Upper lobe of left lung (tissue), 6 donors: ENCODE data around the gene TACSTD2. TPM values are rescaled to one million over a fixed set of nuclear protein-coding genes. Genes with fewer than 3 reads are reported as not detected.
"Not testable (repeated sequence)": the region's sequence is repeated elsewhere in the genome, so short reads cannot be mapped to it uniquely, and the experiment has no call there.

Source experiments
- ATAC-seq, 2 donors: fragments of 200-7000 bp; cut with Tn5 transposase; one replicate each; pipeline ENCODE4 v1.9.1; 2022; ENCODE audit warnings: mild to moderate bottlenecking in 2 of 2, moderate library complexity in 2 of 2; ENCODE audit not compliant: low FRiP score in 2 of 2
- DNase-seq, 2 donors: peaks; one replicate each; pipeline ENCODE4 v3.0.0-alpha.2; 2019 to 2020
- H3K27ac ChIP-seq, 4 donors: fragments of 200-600 bp; sonication (generic); one replicate each; pipeline ENCODE4 v1.5.1; 2016 to 2019
- H3K27me3 ChIP-seq, 4 donors: fragments of 200-600 bp; sonication (generic); one replicate each; pipeline ENCODE4 v1.5.1; 2017 to 2019
- H3K36me3 ChIP-seq, 4 donors: fragments of 200-600 bp; sonication (generic); one replicate each; pipeline ENCODE4 v1.5.1; 2016 to 2019
- H3K4me1 ChIP-seq, 4 donors: fragments of 200-600 bp; sonication (generic); one replicate each; pipeline ENCODE4 v1.5.1; 2018 to 2019
- H3K4me3 ChIP-seq, 4 donors: fragments of 200-600 bp; sonication (generic); one replicate each; pipeline ENCODE4 v1.5.1; 2017 to 2019; ENCODE audit warnings: mild to moderate bottlenecking in 2 of 4, moderate library complexity in 1 of 4
- H3K9me3 ChIP-seq, 4 donors: fragments of 200-600 bp; sonication (generic); one replicate each; pipeline ENCODE4 v1.5.1; 2018 to 2019
- EP300 ChIP-seq, 4 donors: sonication (generic); formaldehyde crosslinking; IDR thresholded peaks; one replicate each; pipeline ENCODE4 v1.5.1; 2017; ENCODE audit warnings: antibody characterized with exemption in 4 of 4, control low read depth in 2 of 4
- POLR2A ChIP-seq, 4 donors: fragments of 450-650 bp; IDR thresholded peaks; one replicate each; pipeline ENCODE4 v1.5.1; 2016 to 2017; ENCODE audit warnings: antibody characterized with exemption in 4 of 4, mild to moderate bottlenecking in 2 of 4
- POLR2AphosphoS5 ChIP-seq, 2 donors: sonication (generic); formaldehyde crosslinking; IDR thresholded peaks; one replicate each; pipeline ENCODE4 v1.5.1; 2017; ENCODE audit warnings: antibody characterized with exemption in 2 of 2
- WGBS, 2 donors: methylation state at CpG; one replicate each; pipeline ENCODE4 v1.1.5; 2017 to 2018; 5-methylcytosine and 5-hydroxymethylcytosine counted together
- total RNA-seq, 6 donors: library from RNA; depleted of rRNA in 4 of 6; stranded (reverse); fragments of >200 nt in 4 of 6; gene quantifications; one replicate each; pipeline versions ENCODE4 v1.1.0 to v1.2.1, GENCODE V29; 2016 to 2021
- TF ChIP-seq, protein P1 (sequence below), 6 experiments: fragments of 450-650 bp in 4 of 6; fragments of 200-600 bp in 2 of 6; sonication (generic) in 2 of 6; IDR thresholded peaks; one replicate each; pipeline ENCODE4 v1.5.1; 2016 to 2019; ENCODE audit warnings: antibody characterized with exemption in 6 of 6
- donor health status: DM: no; HTN: no; CAD: no; lungs with moderate emphysema.
- donor health status: DM: no; HTN: yes; CAD: no; lungs with severe emphysema.

The TACSTD2 gene
- 100 to 1,000 TPM in 5 of 6 donors, 10 to 100 TPM in 1; 41.9 to 387 (median 161) TPM for total RNA-seq

DNA sequence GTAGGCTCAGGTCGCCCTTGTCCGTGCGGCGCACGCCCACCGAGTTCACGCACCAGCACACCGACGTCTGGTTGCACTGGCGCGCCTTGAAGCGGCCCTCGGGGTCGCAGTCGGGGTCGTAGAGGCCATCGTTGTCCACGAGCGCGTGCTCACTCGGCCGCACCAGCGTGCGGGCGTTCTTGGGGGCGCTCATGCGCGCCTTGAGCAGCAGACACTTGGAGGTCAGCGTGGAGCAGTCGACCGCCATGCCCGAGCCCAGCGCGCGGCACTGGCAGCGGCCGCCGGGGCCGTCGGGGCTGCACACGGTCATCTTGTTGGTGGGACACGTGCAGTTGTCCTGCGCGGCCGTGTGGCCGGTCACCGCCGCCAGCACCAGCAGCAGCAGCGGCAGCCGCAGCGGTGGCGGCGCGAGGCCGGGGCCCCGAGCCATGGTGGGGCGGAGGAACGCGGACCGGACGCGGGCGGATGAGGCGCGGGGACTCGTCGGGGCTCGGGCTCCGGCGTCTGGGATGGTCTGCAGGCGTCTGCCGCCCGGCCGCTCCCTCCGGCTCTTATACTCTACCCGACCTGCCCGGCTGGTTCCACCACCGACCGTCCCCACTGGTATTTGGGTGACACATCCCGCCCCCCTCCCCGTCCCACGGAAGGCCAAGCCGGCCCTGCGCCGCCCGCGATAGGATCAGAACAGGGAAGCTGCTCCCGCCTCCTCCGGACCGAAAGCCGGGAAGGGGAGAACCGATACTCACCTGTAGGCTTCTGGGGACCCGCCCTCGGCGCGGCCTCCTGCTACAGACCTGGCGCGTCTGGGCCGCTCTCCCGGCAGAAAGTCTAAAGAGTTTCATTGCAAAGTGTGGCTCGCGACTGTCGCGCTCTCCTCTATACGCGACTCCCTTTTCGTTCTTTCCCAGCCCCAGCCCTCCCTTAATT, at the start of gene TACSTD2:
TSS of gene TACSTD2 (minus strand) at position 526 of the 927 bp plus-strand sequence. CDS start at position 430, 96 bp downstream.
- no peaks in the 10 kb centered on the region for H3K36me3 ChIP-seq
- H3K4me1 ChIP-seq = peaks cover 11 to 57% (median 22%) of the 10 kb centered on the region in 4 donors
- peak within 1 kb of the TSS; percentile 15 to 56 (median 50) for H3K4me3 ChIP-seq
- 15 to 49% methylated on average over 15 to 88 of the region's 107 CpGs for WGBS, 2 donors
- no peaks in the 10 kb centered on the region for H3K9me3 ChIP-seq
- H3K27ac ChIP-seq = peak within 1 kb of the TSS; percentile 81 to 87 (median 86)
- ATAC-seq = peak; percentile 74 to 90
- DNase-seq = peak; percentile 93
- TF ChIP-seq POLR2AphosphoS5 (IDR thresholded peaks at IDR 0.05) = peak; percentile 20 to 52
- peak in 3 of 4 donors; percentile 61 to 98 (median 89) for TF ChIP-seq POLR2A (IDR thresholded peaks at IDR 0.05)
- TF ChIP-seq, protein P1, sequence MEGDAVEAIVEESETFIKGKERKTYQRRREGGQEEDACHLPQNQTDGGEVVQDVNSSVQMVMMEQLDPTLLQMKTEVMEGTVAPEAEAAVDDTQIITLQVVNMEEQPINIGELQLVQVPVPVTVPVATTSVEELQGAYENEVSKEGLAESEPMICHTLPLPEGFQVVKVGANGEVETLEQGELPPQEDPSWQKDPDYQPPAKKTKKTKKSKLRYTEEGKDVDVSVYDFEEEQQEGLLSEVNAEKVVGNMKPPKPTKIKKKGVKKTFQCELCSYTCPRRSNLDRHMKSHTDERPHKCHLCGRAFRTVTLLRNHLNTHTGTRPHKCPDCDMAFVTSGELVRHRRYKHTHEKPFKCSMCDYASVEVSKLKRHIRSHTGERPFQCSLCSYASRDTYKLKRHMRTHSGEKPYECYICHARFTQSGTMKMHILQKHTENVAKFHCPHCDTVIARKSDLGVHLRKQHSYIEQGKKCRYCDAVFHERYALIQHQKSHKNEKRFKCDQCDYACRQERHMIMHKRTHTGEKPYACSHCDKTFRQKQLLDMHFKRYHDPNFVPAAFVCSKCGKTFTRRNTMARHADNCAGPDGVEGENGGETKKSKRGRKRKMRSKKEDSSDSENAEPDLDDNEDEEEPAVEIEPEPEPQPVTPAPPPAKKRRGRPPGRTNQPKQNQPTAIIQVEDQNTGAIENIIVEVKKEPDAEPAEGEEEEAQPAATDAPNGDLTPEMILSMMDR (IDR thresholded peaks at IDR 0.05) = peak in 3 of 6 experiments; percentile 2 to 29 (median 7)
- TF ChIP-seq EP300 (IDR thresholded peaks at IDR 0.05) = no peak
- peaks cover 0 to 8% (median 3%) of the 10 kb centered on the region in 4 donors for H3K27me3 ChIP-seq

DNA sequence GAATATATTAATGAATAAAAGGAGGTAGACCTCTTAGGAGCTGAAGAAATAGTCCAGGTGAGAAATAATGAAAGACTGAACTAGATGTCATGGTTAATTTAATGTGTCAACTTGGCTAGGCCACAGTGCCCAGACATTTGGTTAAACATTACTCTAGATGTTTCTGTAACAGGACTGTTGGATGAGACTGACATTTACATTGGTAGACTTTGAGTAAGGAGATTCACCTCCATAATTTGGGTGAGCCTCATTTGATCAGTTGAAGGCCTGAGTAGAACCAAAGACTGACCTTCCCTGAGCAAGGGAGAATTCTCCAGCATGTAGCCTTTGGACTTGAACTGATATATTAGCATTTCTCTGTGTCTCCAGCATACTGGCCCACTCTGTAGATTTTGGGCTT, 49.2 kb upstream of the TACSTD2 start:
- no peaks in the 10 kb centered on the region for H3K27me3 ChIP-seq
- no peaks in the 10 kb centered on the region for H3K36me3 ChIP-seq
- H3K4me1 ChIP-seq = no peaks in the 10 kb centered on the region
- TF ChIP-seq, protein P1 (IDR thresholded peaks at IDR 0.05) = no peak
- no peak for TF ChIP-seq POLR2A (IDR thresholded peaks at IDR 0.05)
- no peak for TF ChIP-seq EP300 (IDR thresholded peaks at IDR 0.05)
- TF ChIP-seq POLR2AphosphoS5 (IDR thresholded peaks at IDR 0.05) = no peak
- no peak for DNase-seq
- no peak overlapping the region for H3K27ac ChIP-seq
- H3K4me3 ChIP-seq = no peak overlapping the region
- H3K9me3 ChIP-seq = no peaks in the 10 kb centered on the region
- ATAC-seq = no peak

- 99 to 100% methylated on average over 2 to 21 of the region's 27 CpGs for WGBS, 2 donors
- not testable (repeated sequence) for H3K36me3 ChIP-seq, H3K4me3 ChIP-seq, H3K27me3 ChIP-seq, H3K27ac ChIP-seq, ATAC-seq, H3K9me3 ChIP-seq
- H3K4me1 ChIP-seq = peaks cover 25 to 28% (median 26%) of the 10 kb centered on the region in 4 donors
- peak in 1 of 2 donors; percentile 64 for DNase-seq
These were observed 46.2 kb upstream of the TACSTD2 start for GRCh38 chr1:58623259-58623658.

DNA sequence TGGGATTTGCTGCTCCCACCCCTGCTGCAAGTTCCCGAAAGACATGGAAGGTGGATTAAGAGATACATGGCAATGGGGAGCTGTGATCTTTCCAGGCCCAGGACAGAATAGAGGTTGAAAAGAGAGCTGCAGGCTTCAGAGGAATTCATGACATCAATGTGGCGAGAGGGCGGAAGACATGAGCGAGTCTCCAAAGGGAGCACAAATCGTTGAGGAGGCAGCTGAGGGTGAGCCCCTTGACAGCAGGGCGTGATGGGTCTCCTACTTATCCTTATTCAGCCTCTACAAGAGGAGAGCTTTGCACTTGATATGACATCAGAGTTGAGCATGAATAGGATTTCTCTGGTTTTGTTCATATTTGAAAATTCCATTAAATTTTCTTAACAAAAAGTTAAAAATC, 45.5 kb upstream of the TACSTD2 start:
- no peak overlapping the region for H3K4me3 ChIP-seq
- DNase-seq = no peak
- no peaks in the 10 kb centered on the region for H3K27me3 ChIP-seq
- no peaks in the 10 kb centered on the region for H3K36me3 ChIP-seq
- no peak overlapping the region for H3K27ac ChIP-seq
- peaks cover 31 to 34% (median 32%) of the 10 kb centered on the region in 4 donors for H3K4me1 ChIP-seq
- 94% methylated on average over 6 of the region's 6 CpGs for WGBS, 2 donors
- H3K9me3 ChIP-seq = no peaks in the 10 kb centered on the region
- TF ChIP-seq EP300 (IDR thresholded peaks at IDR 0.05) (no peak), POLR2AphosphoS5 (IDR thresholded peaks at IDR 0.05) (no peak), POLR2A (IDR thresholded peaks at IDR 0.05) (no peak)
- TF ChIP-seq, protein P1 (IDR thresholded peaks at IDR 0.05) = no peak
- no peak for ATAC-seq

- no peak overlapping the region for H3K27ac ChIP-seq
- H3K9me3 ChIP-seq = no peaks in the 10 kb centered on the region
- WGBS, 2 donors = 65 to 73% methylated on average over 3 of the region's 3 CpGs
- no peaks in the 10 kb centered on the region for H3K36me3 ChIP-seq
- H3K4me1 ChIP-seq = peaks cover 31 to 36% (median 33%) of the 10 kb centered on the region in 4 donors
- H3K27me3 ChIP-seq = no peaks in the 10 kb centered on the region
- ATAC-seq = no peak
- TF ChIP-seq EP300 (IDR thresholded peaks at IDR 0.05) = no peak
- TF ChIP-seq POLR2AphosphoS5 (IDR thresholded peaks at IDR 0.05) = no peak
- TF ChIP-seq, protein P1 (IDR thresholded peaks at IDR 0.05) = no peak
- TF ChIP-seq POLR2A (IDR thresholded peaks at IDR 0.05) = no peak
- no peak overlapping the region for H3K4me3 ChIP-seq
- no peak for DNase-seq
These were observed 44.3 kb upstream of the TACSTD2 start for GRCh38 chr1:58621391-58621790.
